HG02678 (cell line): ENCODE results near the gene KCNC3.
A peak's percentile ranks its signal among the peaks of the same experiment; 100 is the strongest.
"Not testable (repeated sequence)": the region's sequence is repeated elsewhere in the genome, so short reads cannot be mapped to it uniquely, and the experiment has no call there.

ENCODE experiments used
- ATAC-seq: cut with Tn5 transposase; IDR thresholded peaks from one replicate; pipeline ENCODE4 v1.9.1; 2021; ENCODE audit warnings: mild to moderate bottlenecking, moderate library complexity; ENCODE audit not compliant: unreplicated experiment

KCNC3 gene

DNA sequence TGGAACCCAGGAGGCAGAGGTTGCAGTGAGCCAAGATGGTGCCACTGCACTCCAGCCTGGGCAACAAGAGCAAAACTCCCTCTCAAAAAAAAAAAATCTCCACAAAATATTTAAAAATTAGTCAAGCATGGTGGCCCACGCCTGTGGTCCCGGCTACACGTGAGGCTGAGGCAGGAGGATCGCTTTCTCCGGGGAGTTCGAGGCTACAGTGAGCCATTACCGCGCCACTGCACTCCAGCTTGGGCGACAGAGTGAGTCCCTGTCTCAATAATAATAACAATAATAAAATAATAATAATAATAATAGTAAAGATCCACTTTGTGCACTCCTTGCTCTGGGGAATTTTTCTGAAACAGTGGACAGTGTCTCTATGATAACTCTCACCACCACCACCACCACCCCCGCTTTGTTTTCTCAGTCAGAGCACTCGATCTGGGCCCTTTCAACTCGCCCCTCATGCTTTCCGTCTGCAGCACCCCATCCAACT, 27.6 kb upstream of the KCNC3 start:
- ATAC-seq = no peak

DNA sequence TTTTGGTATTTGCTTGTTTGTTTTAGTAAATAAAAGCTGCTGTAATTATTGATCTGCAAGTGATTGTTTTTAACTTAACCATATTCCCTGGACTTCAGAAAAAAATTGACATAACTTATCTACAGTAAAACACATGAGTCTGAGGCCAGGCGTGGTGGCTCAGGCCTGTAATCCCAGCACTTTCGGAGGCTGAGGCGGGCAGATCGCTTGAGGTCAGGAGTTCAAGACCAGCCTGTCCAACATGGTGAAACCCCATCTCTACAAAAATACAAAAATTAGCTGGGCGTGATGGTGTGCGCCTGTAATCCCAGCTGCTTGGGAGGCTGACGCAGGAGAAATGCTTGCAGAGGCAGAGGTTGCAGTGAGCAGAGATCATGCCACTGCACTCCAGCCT, 24.3 kb upstream of the KCNC3 start:
- ATAC-seq = not testable (repeated sequence)

DNA sequence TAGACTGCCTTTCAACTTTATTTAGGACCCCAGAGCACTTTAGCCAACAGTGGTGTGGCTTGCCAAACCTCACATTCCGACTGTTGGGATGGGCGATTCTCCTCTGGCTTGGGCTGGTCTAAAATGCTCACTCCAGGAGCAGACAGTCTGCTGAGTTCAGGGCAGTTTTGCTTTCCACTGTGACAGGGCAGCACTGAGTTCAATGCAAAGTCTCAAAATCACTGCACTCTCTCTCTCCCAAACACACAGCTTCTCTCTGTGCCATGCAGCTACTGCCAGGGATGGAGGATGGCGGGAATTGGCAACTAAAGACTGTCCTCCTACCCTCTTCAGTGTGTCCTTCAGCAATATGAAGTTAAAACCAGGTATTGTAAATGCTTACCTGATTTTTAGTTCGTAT, 23.1 kb upstream of the KCNC3 start:
- ATAC-seq = no peak

DNA sequence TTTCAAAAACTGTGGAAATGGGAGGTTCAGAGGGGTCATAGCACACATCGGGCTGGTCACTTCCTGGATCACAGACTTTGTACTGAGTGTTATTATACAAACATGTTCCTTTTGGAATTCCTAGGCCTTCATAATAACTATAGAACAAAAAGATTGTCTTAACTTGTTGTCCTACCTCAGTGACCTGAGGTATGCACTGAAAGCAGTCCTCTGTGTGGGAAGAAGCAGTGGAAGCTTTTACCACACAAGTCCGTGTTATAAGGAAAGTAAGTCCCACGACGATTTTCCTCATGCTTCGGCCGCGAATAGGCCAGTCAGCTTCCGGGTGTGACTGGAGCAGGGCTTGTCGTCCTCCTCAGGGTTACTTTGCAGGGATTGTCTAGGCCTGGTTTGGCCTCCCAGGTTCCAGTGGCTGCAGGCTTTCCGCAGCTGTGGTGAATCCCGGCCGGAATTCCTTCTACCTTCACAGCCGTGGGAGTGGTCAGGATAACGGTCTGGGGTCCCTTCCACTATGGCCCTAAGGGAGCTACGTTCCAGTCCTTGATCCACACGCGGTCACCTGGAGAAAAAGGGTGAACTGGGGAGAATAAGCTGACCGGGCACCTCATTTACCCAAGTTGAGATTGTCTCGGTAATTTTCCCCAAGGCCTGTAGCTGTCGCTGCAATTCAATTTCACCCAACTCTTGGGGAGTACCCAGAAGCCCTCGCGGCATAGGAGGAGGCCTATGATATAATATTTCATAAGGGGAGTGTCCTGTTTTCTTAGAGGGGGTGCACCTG, 20.3 kb upstream of the KCNC3 start:
- no peak for ATAC-seq

DNA sequence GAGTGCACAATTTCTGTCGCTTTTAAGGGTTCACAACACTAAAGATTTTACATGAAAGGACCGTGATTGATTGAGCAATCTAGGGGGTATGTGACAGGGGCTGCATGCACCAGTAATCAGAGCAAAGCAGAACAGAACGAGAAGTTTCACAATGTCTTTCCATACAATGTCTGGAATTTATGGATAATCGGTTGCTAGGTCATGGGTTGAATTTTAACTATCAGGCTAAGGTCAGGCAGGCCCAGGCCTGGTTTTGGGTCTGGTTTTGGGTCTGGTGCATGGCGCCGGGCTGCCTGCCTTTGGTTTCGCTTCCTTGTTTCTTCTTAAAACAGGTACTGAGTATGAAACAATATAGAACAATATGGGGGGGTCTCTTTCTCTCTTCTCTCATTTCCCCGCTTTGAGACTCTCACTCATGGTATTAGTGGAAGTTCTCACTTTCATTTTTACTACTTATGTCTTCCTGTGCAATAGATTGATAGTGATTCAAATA, 18.0 kb upstream of the KCNC3 start:
- not testable (repeated sequence) for ATAC-seq

DNA sequence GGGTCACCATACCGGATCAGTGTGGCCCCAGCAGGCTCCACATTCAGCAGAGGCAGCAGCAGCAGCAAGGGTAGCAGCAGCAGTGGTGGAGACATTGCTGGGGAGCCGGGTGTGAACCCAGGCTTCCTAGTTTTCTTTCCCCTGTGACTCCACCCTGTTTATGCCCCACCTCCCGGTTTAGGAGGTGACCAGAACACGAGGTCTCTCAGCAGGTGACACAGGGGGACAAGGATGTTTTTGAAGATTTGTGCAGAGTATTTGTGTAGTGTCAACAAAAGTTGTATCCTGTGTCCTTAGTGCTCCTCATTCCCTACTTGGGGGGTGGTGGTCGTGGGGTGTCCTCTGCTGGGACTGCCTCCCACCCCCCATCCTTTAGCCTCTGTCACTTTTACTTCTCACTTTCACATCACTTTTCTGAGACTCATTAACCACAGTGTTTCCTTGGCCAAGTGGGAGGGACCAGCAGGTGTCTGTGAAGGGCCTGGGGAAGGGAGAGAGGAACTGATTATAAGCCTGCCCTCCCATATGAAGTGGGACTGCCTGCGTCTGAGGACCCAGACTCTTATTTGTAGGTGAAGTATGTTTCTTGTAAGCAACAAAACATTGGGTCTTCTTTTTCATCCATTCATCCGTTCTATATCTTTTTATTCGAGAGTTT, 15.6 kb upstream of the KCNC3 start:
- ATAC-seq = peak; percentile 42

DNA sequence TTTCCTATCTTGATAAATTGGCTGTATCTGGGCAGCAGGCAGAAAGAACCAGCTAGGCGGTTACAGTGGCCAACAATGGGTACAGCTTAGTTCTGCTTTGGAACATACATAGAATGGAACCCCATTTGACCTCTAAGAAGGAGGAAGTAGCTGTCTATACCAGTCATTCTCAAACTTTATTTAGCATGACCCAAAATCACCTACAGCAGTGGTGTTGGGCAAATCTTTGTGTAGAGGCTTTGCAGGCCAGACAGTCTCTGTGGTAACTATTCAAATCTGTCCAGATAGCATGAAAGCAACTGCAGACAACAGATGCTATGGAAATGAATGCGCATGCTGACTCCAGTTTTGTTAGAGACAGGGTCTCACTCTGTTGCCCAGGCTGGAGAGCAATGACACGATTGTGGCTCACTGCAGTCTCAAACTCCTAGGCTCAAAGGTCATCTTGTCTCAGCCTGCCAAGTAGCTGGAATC, 12.0 kb upstream of the KCNC3 start:
- ATAC-seq = peak; percentile 71

DNA sequence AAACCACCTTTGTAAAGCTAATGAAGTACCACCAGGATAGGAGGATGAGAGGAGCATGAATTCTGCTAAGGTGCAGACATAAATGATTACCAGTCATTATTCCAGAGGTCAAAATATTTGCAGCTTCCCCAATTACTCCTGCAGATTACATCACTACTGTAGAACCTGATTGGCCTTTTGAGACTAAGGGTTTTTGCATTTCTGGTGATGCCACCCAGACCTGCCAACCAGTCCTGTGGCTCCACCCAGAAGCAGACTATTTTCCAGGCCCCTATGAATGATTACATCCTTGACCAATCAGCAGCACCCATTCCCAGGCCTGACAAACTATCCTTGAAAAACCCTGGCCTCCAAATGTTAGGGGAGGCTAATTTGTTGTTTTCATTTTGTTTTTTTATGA, 11.2 kb upstream of the KCNC3 start:
- ATAC-seq = no peak

DNA sequence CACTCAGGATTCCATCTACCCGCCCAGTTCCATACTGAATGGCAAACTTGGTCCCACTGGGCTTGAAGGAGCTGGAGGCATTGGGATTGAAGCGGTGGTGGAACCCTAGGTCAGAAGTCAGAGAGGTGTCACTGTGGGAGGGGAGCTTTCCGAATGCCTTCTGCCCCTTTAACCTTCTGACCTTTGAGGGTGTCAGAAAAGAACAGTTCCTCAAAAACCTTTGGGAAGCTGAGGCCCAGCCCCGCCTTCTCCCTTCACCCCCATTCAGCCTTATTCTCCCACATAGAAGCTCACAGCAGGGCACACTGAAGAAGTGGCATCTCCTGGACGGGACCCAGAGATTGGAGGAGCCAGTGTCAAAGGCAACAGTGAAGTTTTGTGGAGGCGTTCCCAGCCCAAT, 7.9 kb upstream of the KCNC3 start:
- not testable (repeated sequence) for ATAC-seq

DNA sequence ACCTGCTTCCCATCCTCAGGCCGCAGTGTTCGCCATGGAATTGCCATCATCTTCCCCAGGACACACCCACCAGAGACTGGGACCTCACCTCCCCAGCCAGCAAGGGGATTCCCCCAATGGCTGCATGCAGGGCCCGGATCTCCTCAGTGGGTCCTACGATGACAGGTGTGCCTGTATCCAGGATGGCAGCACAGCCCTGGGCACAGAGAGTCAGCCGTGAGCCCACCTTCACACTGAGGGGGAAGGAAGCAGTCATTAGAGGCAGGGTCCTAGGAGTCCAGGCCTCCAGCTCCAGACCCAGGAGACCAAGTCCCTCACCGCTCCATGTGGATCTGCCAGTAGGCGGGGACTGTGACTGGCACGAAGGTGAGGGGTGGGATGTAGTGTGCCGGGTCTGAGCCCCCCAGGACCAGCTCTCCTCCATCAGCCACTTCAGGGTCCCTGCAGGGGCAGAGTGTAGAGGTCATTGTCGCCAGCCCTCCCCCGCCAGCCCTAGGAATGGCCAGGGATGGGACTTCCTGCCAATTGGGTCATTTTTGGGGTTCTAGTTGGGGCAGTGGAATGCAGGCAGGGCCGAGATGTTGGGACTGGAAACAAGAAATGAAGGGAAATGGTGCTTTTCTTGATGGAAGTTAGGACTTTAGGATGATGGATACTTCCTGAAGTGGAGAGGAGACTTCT, 5.7 kb upstream of the KCNC3 start:
- no peak for ATAC-seq

DNA sequence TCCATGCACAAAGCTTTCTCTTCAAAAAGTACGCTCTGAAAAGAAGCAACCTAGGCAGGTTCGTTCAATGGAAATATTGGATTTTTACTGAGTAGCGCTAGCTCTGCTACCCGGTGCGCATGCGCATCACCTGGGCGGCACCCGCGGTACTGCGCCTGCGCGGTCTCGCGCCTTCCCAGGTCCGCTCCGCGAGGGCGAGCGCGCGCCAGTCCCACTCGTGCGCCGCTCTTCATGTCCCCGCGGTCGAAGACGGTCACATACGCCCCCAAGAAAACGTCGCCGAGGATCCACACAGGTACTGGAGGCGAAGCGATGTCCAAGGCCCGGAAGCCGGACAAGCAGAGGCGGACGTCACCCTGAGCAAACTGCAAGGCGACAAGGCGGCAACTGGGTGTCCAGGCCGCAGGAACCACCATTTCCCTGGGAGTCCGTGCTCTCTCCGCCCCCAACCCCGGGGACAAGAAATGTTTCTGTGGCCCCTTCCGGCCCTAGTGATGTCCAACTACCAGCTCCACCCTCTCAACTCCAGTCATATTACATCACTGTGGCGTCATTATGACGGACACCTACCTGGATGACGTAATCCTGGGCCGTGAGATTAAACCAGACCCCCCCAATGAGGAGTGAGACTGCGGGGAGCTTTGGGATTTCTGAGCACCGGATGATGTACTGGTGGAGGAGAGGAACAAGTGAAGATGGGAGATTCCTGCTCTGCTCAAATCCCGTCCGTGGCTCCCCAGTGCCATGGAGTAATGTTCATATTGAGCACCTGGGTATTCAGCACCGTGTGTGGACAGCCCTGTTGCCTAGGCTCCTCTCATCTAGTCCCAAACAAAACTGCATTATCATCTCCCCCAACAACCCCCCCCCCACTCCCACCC, 4.8 kb upstream of the KCNC3 start:
- peak; percentile 28 for ATAC-seq

DNA sequence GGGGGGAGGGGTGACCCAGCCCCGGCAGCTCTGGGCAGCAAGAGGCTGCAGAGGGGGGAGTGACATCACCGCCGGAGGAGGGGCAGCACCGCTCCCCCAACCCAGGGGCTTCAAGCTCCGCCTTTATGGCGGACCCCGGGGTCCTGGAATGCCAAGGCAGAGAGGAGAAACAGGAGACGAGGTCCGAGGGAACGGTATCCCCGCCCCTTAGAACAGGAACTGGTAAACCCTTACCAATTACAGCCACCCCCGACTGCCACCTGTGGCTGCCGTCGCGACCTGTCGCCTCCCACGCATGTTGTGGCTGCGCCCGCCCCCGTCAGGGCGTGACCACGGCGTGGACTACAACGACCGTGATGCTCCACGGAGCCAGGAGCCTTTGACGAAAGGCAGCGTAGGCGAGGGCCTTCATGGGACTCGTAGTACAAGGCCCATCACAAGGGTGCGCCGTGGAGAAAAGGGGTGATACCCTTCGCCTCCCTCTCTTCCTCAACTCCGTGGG, 4.1 kb upstream of the KCNC3 start:
- peak; percentile 43 for ATAC-seq

DNA sequence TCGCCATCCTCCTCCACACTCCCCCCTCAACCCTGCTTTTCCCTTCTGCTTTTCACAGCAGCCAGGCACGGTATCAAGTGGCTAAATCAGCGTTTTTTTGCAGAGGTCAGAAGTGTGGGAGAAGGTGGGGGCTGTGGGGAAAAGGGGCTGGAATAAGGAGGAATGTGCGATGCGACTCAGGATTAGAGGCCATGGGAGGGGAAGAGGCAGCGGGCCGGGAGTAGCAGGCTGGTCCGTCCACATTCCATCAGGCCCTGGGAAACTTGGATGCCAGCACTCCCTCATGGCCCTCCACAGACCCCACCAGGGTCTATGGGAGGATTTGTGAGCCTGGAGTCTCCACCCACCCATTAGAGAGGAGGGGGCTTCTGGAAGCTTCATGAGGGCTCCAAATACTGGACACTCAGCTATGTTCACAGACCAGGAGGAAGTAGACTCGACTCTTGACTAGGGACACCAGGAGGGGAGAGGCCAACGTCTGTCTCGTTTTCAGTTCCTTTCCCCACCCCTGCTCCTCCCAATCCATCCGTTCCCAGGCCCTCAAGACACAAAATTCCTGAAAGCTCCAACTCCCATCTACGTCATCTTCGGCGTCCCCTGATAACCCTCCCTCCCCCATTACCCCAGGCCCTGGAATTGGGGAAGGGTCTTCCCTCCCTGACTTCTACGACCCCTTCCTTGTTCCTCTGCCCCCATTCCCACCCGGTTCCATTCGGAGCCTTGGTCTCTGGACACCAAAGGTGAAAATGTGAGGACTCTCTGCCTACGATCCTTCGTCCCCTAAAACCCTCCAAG, 3.3 kb upstream of the KCNC3 start:
- no peak for ATAC-seq

DNA sequence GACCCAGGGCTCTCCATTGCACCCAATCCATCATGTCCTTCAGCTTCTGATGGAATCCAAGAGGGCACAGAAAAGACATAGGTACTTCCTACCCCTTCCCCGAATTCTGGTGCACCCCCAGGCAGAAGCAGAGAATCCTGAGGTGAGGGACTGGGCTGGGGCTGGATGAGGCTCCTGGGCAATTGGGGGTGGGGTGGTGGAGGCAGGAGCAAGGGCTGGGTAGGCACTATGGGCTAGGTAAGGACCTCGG, 2.7 kb upstream of the KCNC3 start:
- ATAC-seq = no peak

DNA sequence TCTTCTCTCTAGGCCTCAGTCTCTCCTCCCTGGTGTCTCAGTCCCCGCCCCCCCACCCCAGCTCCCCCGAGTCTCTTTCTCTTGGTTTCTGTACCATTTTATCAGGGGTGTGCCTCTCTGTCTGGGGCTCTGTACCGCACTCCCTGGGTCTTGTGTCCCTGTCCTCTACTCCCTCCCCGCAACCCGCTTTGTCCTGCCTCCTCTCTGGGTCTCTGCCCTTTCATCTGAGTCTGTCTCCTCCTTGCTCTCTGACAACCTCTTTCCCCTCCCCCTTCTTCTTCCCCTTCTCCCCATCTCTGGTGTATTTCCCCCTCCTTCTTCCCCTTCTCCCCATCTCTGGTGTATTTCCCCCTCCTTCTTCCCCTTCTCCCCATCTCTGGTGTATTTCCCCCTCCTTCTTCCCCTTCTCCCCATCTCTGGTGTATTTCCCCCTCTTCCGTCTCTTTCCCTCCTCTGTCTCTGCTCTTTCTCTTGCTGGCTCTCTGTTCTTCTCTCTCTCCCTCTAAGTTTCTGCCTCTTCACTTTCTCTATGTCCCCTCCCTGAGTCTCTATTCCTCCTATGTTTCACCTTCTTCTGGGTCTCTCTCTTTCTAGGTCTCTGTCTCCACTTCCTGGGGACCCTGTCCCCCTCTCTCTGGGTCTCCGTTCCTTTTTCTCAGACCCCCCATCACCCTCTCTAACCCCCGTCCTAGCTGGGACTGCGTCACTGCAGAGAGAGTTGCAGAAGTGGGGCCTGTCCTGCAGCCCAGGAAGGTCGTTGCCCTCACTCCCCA, 2.2 kb upstream of the KCNC3 start:
- ATAC-seq = no peak

DNA sequence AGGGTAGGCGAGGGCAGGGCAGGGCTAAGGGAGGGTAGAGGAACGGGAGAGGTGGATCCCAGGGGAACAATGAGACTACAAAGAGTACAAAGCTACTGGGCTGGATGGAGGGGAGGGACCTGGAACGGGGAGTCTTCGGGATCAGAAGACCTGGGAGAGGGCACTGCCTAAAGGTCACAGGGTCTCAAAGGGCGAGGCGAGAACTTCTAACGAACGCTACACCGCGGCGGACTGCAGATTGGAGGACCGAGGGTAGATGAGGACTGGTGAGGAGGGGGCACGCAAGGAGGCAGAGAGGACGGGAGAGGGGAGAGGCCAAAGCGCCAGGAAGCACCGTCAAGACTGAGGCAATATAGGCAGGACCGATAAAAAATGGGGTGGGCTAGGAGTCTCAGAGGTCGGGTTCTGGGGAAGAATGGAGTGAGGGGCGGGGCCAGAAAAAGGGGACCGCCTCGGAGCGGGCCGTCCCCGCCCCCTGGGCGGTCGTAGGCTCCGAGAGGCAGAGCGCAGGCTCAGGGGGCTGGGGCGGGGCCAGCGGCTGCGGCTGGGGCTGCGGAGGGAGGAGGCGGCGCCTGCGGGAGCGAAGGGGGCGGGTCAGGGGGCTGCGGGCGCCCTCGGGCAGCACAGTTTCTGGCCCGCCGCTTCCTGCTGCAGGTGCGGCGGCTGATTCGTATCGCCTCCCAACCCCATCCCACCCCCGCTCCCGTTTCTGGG, 1.3 kb upstream of the KCNC3 start:
- peak; percentile 34 for ATAC-seq

DNA sequence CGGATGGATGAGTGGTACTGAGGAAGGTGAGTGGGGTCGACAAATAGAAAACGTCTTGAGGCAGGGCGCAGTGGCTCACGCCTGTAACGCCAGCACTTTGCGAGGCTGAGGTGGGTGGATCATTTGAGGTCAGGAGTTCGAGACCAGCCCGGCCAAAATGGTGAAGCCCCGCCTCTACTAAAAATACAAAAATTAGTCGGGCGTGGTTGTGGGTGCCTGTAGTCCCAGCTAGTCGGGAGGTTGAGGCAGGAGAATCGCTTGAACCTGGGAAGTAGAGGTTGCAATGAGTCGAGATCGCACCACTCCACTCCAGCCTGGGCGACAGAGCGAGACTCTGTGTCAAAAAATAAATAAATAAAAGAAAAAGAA, 733 bp upstream of the KCNC3 start:
- not testable (repeated sequence) for ATAC-seq

DNA sequence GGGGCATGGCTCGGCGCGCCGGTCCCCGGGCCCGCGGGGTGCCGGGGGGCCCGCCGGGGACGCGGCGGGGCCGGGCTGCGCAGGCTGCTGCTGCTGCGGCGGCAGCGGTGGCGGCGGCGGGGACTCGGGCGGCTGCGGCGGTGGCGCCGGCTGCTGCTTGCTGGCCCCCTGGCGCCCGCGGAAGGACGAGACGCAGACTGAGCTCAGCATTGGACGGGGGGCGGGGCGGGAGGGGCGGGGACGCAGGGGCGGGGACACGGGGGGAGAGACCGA, 368 bp downstream of the KCNC3 start:
- ATAC-seq = peak; percentile 18
